Natural killer cell (primary cell): ENCODE data around the gene CASKIN2. TPM values are rescaled to one million over a fixed set of nuclear protein-coding genes. Genes with fewer than 3 reads are reported as not detected.
A peak's percentile ranks its signal among the peaks of the same experiment; 100 is the strongest.

Experiments
- ATAC-seq, 3 donors: fragments of 150-1000 bp in 2 of 3; fragments of 200-7000 bp in 1 of 3; cut with Tn5 transposase; 1 replicate in 1 of 3; 2 replicates in 2 of 3; pipeline ENCODE4 v1.10.0; 2021; ENCODE audit warnings: mild to moderate bottlenecking in 2 of 3, moderate library complexity in 2 of 3
- DNase-seq, 2 donors: peaks; one replicate each; pipeline versions ENCODE4 v3.0.0 to v3.0.0-alpha.2; 2013 to 2021; ENCODE audit warnings: mixed read lengths in 1 of 2
- H3K27ac ChIP-seq: one replicate; pipeline ENCODE4 v1.5.1; 2013; ENCODE audit warnings: mild to moderate bottlenecking, low read length
- H3K27me3 ChIP-seq: one replicate; pipeline ENCODE4 v1.6.1; 2013; ENCODE audit warnings: low read length; ENCODE audit not compliant: control insufficient read depth, insufficient read depth
- H3K36me3 ChIP-seq: one replicate; pipeline ENCODE4 v1.6.1; 2013; ENCODE audit warnings: low read length; ENCODE audit not compliant: control insufficient read depth, insufficient read depth
- H3K4me1 ChIP-seq: one replicate; pipeline ENCODE4 v1.6.1; 2013; ENCODE audit warnings: low read length; ENCODE audit not compliant: control insufficient read depth, insufficient read depth
- H3K4me3 ChIP-seq: one replicate; pipeline ENCODE4 v1.5.1; 2013; ENCODE audit warnings: low read length
- H3K9me3 ChIP-seq: one replicate; pipeline ENCODE4 v1.6.1; 2013; ENCODE audit warnings: low read length; ENCODE audit not compliant: control insufficient read depth, insufficient read depth
- H3K27ac Mint-ChIP-seq, 2 donors: one replicate each; pipeline ENCODE4 v1.8.0; 2022; ENCODE audit warnings: mild to moderate bottlenecking in 2 of 2, mixed read lengths in 2 of 2, moderate library complexity in 1 of 2
- H3K27me3 Mint-ChIP-seq, 2 donors: one replicate each; pipeline ENCODE4 v1.8.0; 2022; ENCODE audit warnings: low read depth in 2 of 2, mixed read lengths in 2 of 2
- H3K36me3 Mint-ChIP-seq: one replicate; pipeline ENCODE4 v1.8.0; 2022; ENCODE audit warnings: mixed read lengths
- H3K4me1 Mint-ChIP-seq, 2 donors: one replicate each; pipeline ENCODE4 v1.8.0; 2022; ENCODE audit warnings: mixed read lengths in 2 of 2
- H3K4me3 Mint-ChIP-seq: one replicate; pipeline ENCODE4 v1.8.0; 2022; ENCODE audit warnings: mild to moderate bottlenecking, moderate library complexity, mixed read lengths
- H3K9me3 Mint-ChIP-seq, 2 donors: one replicate each; pipeline ENCODE4 v1.8.0; 2022; ENCODE audit warnings: mixed read lengths in 2 of 2
- WGBS: methylation state at CpG from one replicate; pipeline ENCODE4 v1.1.7; 2013; ENCODE audit warnings: missing lambda C conversion rate; ENCODE audit not compliant: insufficient coverage; 5-methylcytosine and 5-hydroxymethylcytosine counted together
- intact Hi-C: fragments of 100-400 bp; cut with micrococcal nuclease; formaldehyde crosslinking; loops from one replicate; pipeline ENCODE4 v1.14.2; 2022
- total RNA-seq, 4 donors: library from RNA; stranded (reverse); fragments of 120-200 nt in 1 of 4; gene quantifications; one replicate each; pipeline versions ENCODE4 v1.2.3 to v1.2.4, GENCODE V29; 2013 to 2022
- TF ChIP-seq, protein P1 (sequence below): fragments of 200-600 bp; IDR thresholded peaks from one replicate; pipeline ENCODE4 v1.8.0; 2022; ENCODE audit warnings: antibody characterized with exemption

CASKIN2 gene
- total RNA-seq, 3 donors from 2014 or later (not counting 1 experiment from before 2014, with no cell fraction given) = 0.49 to 1.8 (median 1.7) TPM

DNA sequence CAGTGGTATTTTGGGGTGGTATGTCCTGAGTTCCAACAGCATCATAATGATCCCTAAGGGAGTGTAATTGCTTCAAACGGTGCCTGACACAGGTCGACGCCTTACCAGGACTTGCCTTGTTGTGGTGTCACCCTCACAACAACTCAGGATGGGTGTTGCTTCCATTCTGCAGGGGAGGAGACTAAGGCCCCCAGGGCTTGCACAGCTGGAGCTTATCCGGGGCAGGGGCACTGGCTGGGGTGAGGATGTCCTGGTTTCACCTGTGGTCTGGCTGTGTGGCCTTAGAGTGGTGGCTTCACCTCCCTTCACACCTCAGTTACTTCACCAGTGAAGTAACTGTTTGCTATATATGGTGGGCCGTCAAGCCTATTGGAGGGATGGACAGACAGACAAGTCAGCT is 33.5 kb upstream of the CASKIN2 start:
- Mint-ChIP-seq H3K27ac (peak overlapping the region; percentile 59 to 63), H3K4me3 (no peak overlapping the region), H3K27me3 (no peaks in the 10 kb centered on the region), H3K9me3 (no peaks in the 10 kb centered on the region), H3K4me1 (peaks cover 21 to 45% of the 10 kb centered on the region in 2 donors), H3K36me3 (no peaks in the 10 kb centered on the region)
- ATAC-seq (peak; percentile 54 to 70 (median 64)), DNase-seq (no peak)
- H3K27ac ChIP-seq = no peak overlapping the region
- H3K9me3 ChIP-seq = no peaks in the 10 kb centered on the region
- no peak overlapping the region for H3K4me3 ChIP-seq
- TF ChIP-seq, protein P1, sequence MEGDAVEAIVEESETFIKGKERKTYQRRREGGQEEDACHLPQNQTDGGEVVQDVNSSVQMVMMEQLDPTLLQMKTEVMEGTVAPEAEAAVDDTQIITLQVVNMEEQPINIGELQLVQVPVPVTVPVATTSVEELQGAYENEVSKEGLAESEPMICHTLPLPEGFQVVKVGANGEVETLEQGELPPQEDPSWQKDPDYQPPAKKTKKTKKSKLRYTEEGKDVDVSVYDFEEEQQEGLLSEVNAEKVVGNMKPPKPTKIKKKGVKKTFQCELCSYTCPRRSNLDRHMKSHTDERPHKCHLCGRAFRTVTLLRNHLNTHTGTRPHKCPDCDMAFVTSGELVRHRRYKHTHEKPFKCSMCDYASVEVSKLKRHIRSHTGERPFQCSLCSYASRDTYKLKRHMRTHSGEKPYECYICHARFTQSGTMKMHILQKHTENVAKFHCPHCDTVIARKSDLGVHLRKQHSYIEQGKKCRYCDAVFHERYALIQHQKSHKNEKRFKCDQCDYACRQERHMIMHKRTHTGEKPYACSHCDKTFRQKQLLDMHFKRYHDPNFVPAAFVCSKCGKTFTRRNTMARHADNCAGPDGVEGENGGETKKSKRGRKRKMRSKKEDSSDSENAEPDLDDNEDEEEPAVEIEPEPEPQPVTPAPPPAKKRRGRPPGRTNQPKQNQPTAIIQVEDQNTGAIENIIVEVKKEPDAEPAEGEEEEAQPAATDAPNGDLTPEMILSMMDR = no peak
- H3K27me3 ChIP-seq = no peaks in the 10 kb centered on the region
- 49% methylated on average over 4 of the region's 5 CpGs for WGBS
- H3K36me3 ChIP-seq = peaks cover 18% of the 10 kb centered on the region
- intact Hi-C loops = no loop called here
- peaks cover 29% of the 10 kb centered on the region for H3K4me1 ChIP-seq

- H3K9me3 ChIP-seq = no peaks in the 10 kb centered on the region
- Mint-ChIP-seq H3K4me3 (no peak overlapping the region), H3K27me3 (no peaks in the 10 kb centered on the region), H3K4me1 (peaks cover 14 to 41% of the 10 kb centered on the region in 2 donors), H3K9me3 (no peaks in the 10 kb centered on the region), H3K36me3 (no peaks in the 10 kb centered on the region), H3K27ac (no peak overlapping the region)
- no peak overlapping the region for H3K4me3 ChIP-seq
- intact Hi-C loops = no loop called here
- H3K27me3 ChIP-seq = no peaks in the 10 kb centered on the region
- 95% methylated on average over 9 of the region's 9 CpGs for WGBS
- H3K4me1 ChIP-seq = peaks cover 21% of the 10 kb centered on the region
- DNase-seq (no peak), ATAC-seq (no peak)
- H3K36me3 ChIP-seq = peaks cover 23% of the 10 kb centered on the region
- TF ChIP-seq, protein P1 = no peak
- no peak overlapping the region for H3K27ac ChIP-seq
These were observed 31.8 kb upstream of the CASKIN2 start for GRCh38 chr17:75547091-75547490.

DNA sequence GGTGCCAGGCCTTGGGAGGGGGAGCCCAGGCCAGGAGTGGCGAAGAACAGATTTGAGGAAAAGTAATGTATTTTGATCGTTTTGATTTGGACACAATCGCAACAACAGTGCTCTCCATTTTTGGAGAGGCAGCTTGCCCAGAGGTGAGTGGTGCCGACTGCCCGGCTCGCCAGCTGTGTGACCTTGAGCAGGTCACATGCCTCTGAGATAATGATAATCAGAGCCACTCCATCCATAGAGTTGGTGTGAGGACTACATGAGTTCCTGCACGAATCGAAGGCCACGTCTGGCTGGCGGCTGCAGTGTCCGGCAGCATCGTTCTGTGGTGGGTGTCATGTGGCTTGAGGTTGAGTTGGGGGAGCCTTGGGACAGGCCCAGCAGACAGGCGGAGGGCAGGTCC is 30.8 kb upstream of the CASKIN2 start:
- H3K27me3 Mint-ChIP-seq = no peaks in the 10 kb centered on the region
- H3K9me3 ChIP-seq = no peaks in the 10 kb centered on the region
- no peak for ATAC-seq
- H3K4me1 Mint-ChIP-seq = peaks cover 19 to 45% of the 10 kb centered on the region in 2 donors
- H3K36me3 Mint-ChIP-seq = no peaks in the 10 kb centered on the region
- no peak overlapping the region for H3K27ac Mint-ChIP-seq
- no peak overlapping the region for H3K4me3 ChIP-seq
- no peak overlapping the region for H3K27ac ChIP-seq
- no peak overlapping the region for H3K4me3 Mint-ChIP-seq
- peaks cover 23% of the 10 kb centered on the region for H3K36me3 ChIP-seq
- 91% methylated on average over 13 of the region's 13 CpGs for WGBS
- H3K4me1 ChIP-seq = peaks cover 21% of the 10 kb centered on the region
- no peaks in the 10 kb centered on the region for H3K27me3 ChIP-seq
- DNase-seq = no peak
- intact Hi-C loops = no loop called here
- TF ChIP-seq, protein P1 = no peak
- H3K9me3 Mint-ChIP-seq = no peaks in the 10 kb centered on the region

DNA sequence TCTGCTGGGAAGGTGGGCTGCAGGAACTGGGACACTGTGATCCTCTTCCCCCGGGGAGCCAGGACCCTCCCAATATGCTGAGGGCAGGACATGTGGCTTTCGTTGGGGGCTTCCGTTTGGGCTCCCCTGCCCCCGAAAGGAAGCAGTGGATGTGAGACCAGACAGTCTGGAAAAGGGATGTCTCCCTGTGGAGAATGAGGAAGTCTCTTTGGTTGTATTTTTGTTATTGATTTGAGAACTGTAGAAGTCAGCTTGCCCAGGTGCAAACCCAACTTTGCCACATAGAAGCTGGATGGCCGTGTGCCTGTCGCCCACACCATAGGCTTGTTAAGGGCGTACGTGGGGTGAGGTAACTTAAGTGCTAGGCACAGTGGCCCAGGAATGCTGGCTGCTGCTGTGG is 28.9 kb upstream of the CASKIN2 start:
- 84% methylated on average over 8 of the region's 8 CpGs for WGBS
- no peak overlapping the region for H3K27ac ChIP-seq
- intact Hi-C loops = no loop called here
- Mint-ChIP-seq H3K27ac (no peak overlapping the region), H3K27me3 (no peaks in the 10 kb centered on the region), H3K9me3 (no peaks in the 10 kb centered on the region), H3K4me3 (no peak overlapping the region), H3K36me3 (no peaks in the 10 kb centered on the region), H3K4me1 (peaks cover 26 to 48% of the 10 kb centered on the region in 2 donors)
- peaks cover 27% of the 10 kb centered on the region for H3K36me3 ChIP-seq
- TF ChIP-seq, protein P1 = no peak
- ATAC-seq (no peak), DNase-seq (no peak)
- peaks cover 12% of the 10 kb centered on the region for H3K4me1 ChIP-seq
- no peaks in the 10 kb centered on the region for H3K9me3 ChIP-seq
- H3K27me3 ChIP-seq = no peaks in the 10 kb centered on the region
- no peak overlapping the region for H3K4me3 ChIP-seq
